ENCODE results near the gene SIVA1.

DNA sequence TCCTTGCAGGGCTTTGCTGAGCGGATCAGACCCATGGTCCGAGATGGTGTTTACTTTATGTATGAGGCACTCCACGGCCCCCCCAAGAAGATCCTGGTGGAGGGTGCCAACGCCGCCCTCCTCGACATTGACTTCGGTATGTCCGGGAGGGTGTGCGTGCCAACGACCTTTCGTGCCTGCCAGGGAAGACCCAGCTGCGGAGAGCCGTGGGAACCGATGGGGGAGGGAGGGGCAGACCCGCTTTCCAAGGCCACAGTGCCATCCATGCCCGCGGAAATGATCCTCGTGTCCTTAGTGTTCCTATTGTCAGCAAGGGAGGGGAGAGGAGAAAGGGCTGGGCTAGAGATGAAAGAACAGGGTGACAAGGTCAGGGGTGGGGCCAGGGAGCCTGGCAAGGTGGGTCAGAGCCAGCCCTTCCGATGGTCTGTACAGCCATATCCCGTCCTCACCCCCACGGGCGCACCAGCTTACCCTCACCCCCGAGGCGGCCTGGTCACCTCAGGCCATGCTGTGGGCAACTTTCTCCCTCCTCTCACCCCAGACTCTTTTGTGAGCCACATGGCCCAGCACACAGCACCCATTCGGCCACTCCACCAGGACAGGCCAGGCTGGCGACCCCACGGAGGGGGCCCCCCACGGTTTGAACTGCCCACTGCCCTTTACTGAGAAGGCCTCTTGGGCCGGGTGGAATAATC, 11.7 kb upstream of the SIVA1 start:
- TF ChIP-seq, protein P1, sequence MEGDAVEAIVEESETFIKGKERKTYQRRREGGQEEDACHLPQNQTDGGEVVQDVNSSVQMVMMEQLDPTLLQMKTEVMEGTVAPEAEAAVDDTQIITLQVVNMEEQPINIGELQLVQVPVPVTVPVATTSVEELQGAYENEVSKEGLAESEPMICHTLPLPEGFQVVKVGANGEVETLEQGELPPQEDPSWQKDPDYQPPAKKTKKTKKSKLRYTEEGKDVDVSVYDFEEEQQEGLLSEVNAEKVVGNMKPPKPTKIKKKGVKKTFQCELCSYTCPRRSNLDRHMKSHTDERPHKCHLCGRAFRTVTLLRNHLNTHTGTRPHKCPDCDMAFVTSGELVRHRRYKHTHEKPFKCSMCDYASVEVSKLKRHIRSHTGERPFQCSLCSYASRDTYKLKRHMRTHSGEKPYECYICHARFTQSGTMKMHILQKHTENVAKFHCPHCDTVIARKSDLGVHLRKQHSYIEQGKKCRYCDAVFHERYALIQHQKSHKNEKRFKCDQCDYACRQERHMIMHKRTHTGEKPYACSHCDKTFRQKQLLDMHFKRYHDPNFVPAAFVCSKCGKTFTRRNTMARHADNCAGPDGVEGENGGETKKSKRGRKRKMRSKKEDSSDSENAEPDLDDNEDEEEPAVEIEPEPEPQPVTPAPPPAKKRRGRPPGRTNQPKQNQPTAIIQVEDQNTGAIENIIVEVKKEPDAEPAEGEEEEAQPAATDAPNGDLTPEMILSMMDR (IDR thresholded peaks at IDR 0.05 in 4 of 5, conservative IDR thresholded peaks at IDR 0.05 in 1 of 5) = no peak
- no peak for TF ChIP-seq POLR2A (IDR thresholded peaks at IDR 0.05)
